NT2/D1 (cell line): ENCODE results near the gene SCYGR3.

Experiments
- DNase-seq: peaks from one replicate; pipeline ENCODE4 v3.0.0-alpha.2; 2011; ENCODE audit warnings: low read depth, low spot score
- H3K27me3 ChIP-seq: 2 replicates; pipeline ENCODE4 v1.6.0; 2011; ENCODE audit warnings: mild to moderate bottlenecking; ENCODE audit not compliant: insufficient read length, insufficient read depth
- H3K36me3 ChIP-seq: 2 replicates; pipeline ENCODE4 v1.6.1; 2011; ENCODE audit warnings: mild to moderate bottlenecking, low read length, mixed read lengths; ENCODE audit not compliant: insufficient read depth, insufficient read length
- H3K4me1 ChIP-seq: 2 replicates; pipeline ENCODE4 v1.5.1; 2011; ENCODE audit not compliant: insufficient read depth, insufficient read length
- H3K4me3 ChIP-seq: 2 replicates; pipeline ENCODE4 v1.5.1; 2011; ENCODE audit warnings: low read depth; ENCODE audit not compliant: insufficient read length
- H3K9ac ChIP-seq: 2 replicates; pipeline ENCODE4 v1.6.0; 2011; ENCODE audit warnings: low read depth; ENCODE audit not compliant: insufficient read length
- H3K9me3 ChIP-seq: 2 replicates; pipeline ENCODE4 v1.5.1; 2011; ENCODE audit warnings: mild to moderate bottlenecking, low read length; ENCODE audit not compliant: insufficient read depth
- SUZ12 ChIP-seq: IDR thresholded peaks from 2 replicates; pipeline ENCODE4 v1.6.1; 2011; ENCODE audit not compliant: insufficient read length, insufficient read depth; ENCODE audit errors: extremely low read depth
- YY1 ChIP-seq: IDR thresholded peaks from 2 replicates; pipeline ENCODE4 v1.6.1; 2011; ENCODE audit not compliant: insufficient read length, insufficient read depth
- ZNF274 ChIP-seq: IDR thresholded peaks from 2 replicates; pipeline ENCODE4 v1.6.1; 2011; ENCODE audit warnings: mild to moderate bottlenecking, low read depth, low read length

The SCYGR3 gene

GRCh38 chr2:227614246-227614645 lies 394 bp downstream of the SCYGR3 start:
- no peak for DNase-seq
- Histone ChIP-seq H3K9ac (no peak overlapping the region), H3K36me3 (no peaks in the 10 kb centered on the region), H3K4me3 (no peak overlapping the region), H3K9me3 (no peaks in the 10 kb centered on the region), H3K27me3 (peaks cover 3% of the 10 kb centered on the region), H3K4me1 (peaks cover 3% of the 10 kb centered on the region)
- no peak for TF ChIP-seq SUZ12
- no peak for TF ChIP-seq ZNF274
- no peak for TF ChIP-seq YY1

- TF ChIP-seq SUZ12 (no peak), YY1 (no peak), ZNF274 (no peak)
- Histone ChIP-seq H3K4me1 (peaks cover 3% of the 10 kb centered on the region), H3K36me3 (no peaks in the 10 kb centered on the region), H3K9ac (no peak overlapping the region), H3K9me3 (no peaks in the 10 kb centered on the region), H3K27me3 (peaks cover 3% of the 10 kb centered on the region), H3K4me3 (no peak overlapping the region)
- DNase-seq, result no peak
These were observed 1.4 kb downstream of the SCYGR3 start for GRCh38 chr2:227613272-227613660.

GRCh38 chr2:227612546-227613271 lies 1.9 kb downstream of the SCYGR3 start:
- no peak for TF ChIP-seq ZNF274
- no peak for TF ChIP-seq YY1
- no peak for TF ChIP-seq SUZ12
- H3K4me1 ChIP-seq, result peaks cover 3% of the 10 kb centered on the region
- H3K9me3 ChIP-seq, result no peaks in the 10 kb centered on the region
- H3K9ac ChIP-seq, result no peak overlapping the region
- H3K4me3 ChIP-seq, result no peak overlapping the region
- H3K27me3 ChIP-seq, result peaks cover 3% of the 10 kb centered on the region
- H3K36me3 ChIP-seq, result no peaks in the 10 kb centered on the region
- DNase-seq, result no peak

- Histone ChIP-seq H3K4me1 (no peaks in the 10 kb centered on the region), H3K4me3 (no peak overlapping the region), H3K9ac (no peak overlapping the region), H3K9me3 (no peaks in the 10 kb centered on the region), H3K36me3 (no peaks in the 10 kb centered on the region), H3K27me3 (peaks cover 3% of the 10 kb centered on the region)
- no peak for DNase-seq
- TF ChIP-seq ZNF274, result no peak
- TF ChIP-seq YY1, result no peak
- no peak for TF ChIP-seq SUZ12
These were observed 4.5 kb downstream of the SCYGR3 start for GRCh38 chr2:227610123-227610522.

GRCh38 chr2:227608561-227609338 lies 5.9 kb downstream of the SCYGR3 start:
- Histone ChIP-seq H3K9ac (no peak overlapping the region), H3K9me3 (no peaks in the 10 kb centered on the region), H3K4me3 (no peak overlapping the region), H3K27me3 (no peaks in the 10 kb centered on the region), H3K4me1 (no peaks in the 10 kb centered on the region), H3K36me3 (no peaks in the 10 kb centered on the region)
- no peak for DNase-seq
- TF ChIP-seq SUZ12 (no peak), ZNF274 (no peak), YY1 (no peak)

- no peaks in the 10 kb centered on the region for H3K27me3 ChIP-seq
- DNase-seq, result no peak
- no peaks in the 10 kb centered on the region for H3K36me3 ChIP-seq
- no peak for TF ChIP-seq YY1
- TF ChIP-seq ZNF274, result no peak
- no peak for TF ChIP-seq SUZ12
- no peak overlapping the region for H3K9ac ChIP-seq
- H3K4me1 ChIP-seq, result no peaks in the 10 kb centered on the region
- no peak overlapping the region for H3K4me3 ChIP-seq
- H3K9me3 ChIP-seq, result no peaks in the 10 kb centered on the region
These were observed 6.7 kb downstream of the SCYGR3 start for GRCh38 chr2:227607941-227608340.

GRCh38 chr2:227606476-227606875 lies 8.2 kb downstream of the SCYGR3 start:
- Histone ChIP-seq H3K9ac (no peak overlapping the region), H3K4me1 (no peaks in the 10 kb centered on the region), H3K9me3 (no peaks in the 10 kb centered on the region), H3K27me3 (no peaks in the 10 kb centered on the region), H3K4me3 (no peak overlapping the region), H3K36me3 (no peaks in the 10 kb centered on the region)
- no peak for TF ChIP-seq SUZ12
- TF ChIP-seq ZNF274, result no peak
- TF ChIP-seq YY1, result no peak
- DNase-seq, result no peak
